Cerebellar cortex (tissue), 1 donor: Measurements from ENCODE around the gene VPS26A.
"Not testable (repeated sequence)": the region's sequence is repeated elsewhere in the genome, so short reads cannot be mapped to it uniquely, and the experiment has no call there.

ENCODE experiments used
- DNase-seq: peaks from one replicate; pipeline ENCODE4 v3.0.0-alpha.2; 2015; ENCODE audit warnings: low spot score

VPS26A gene

DNA sequence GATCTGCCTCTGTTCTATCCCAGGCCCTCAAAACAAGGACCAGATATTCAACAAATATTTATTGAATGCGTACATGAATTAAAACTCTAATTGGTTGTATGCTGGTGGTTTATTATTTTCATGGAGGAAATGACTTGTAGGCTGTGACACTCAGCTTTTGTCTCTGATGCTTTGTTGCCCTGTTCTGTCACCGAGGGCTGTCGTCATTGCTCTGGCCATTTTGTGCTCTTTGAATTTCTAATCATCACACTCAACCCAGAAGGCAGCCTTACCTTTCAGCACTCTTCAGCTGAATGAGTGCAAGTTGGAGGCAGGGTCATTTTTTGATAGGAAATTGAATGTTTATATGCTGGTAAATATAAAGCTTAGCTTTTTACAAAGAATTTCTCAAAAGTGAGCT is 21.5 kb upstream of the VPS26A start:
- DNase-seq: no peak

- DNase-seq: no peak
Measured at GRCh38 chr10:69103784-69104183, 20.2 kb upstream of the VPS26A start.

- DNase-seq: no peak
Measured at GRCh38 chr10:69104994-69105790, 18.8 kb upstream of the VPS26A start.

GRCh38 chr10:69107176-69107490 is 16.8 kb upstream of the VPS26A start:
- DNase-seq: no peak

GRCh38 chr10:69107699-69108098 is 16.3 kb upstream of the VPS26A start:
- no peak for DNase-seq

- DNase-seq: no peak
Measured at GRCh38 chr10:69119896-69120295, 4.1 kb upstream of the VPS26A start.

DNA sequence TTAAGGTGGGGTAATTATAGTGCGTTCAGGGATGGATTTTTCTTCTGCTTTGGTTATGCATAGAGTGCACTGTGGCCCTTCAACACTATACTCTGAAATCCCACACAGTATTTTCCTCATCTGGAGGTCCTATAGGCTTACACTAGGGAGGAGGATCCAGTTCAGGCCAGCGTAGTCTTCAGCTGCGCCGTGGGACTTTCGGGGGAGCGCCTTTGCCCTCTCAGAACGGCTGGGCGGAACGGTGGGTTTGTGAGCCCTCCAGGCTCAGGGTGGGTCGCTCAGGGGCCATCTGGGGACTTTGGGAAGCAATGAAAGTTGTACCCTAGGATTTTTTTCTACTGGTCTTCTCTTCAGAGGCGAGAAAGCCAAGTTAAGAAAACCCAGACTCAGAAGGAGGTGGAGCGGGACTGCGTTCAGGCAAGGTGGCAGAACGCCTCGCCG is 652 bp upstream of the VPS26A start:
- no peak for DNase-seq

DNA sequence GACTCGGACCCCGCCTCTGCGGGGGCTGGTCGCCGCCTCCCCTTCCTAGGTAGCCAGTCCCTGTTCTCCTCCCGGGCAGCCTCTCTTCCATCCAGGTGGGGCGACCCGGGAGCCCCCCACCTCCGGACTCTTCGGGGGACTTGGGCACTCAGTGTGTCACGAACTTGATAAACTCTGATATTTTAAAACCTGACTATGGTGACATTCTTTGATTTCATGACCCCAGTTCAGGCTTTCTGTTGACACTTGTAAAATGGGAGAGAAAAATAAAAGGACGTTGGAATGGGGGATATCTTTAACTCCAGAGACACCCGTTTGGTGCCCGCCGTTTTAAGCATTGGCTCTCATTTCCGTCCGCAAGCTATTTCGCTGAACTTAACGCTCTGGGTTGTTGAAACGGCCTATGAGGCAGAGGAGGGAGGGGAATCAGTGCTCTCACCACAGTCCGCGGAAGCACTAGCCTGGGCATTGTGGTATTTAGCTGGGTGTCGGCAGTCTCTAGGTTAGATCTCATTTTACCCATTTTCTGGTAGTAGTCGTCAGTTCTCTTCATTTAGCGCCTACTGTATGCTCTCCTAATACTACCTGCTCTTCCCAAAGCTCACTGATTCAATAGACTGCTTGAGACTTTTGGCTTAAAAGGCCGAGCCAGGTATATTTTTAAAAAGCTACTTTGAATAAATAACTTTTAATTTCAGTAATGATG is 738 bp downstream of the VPS26A start:
- DNase-seq: peak; percentile 57

- DNase-seq: no peak
Measured at GRCh38 chr10:69125554-69125953, 1.6 kb downstream of the VPS26A start.

GRCh38 chr10:69130251-69130650 is 6.3 kb downstream of the VPS26A start:
- no peak for DNase-seq

- DNase-seq: no peak
Measured at GRCh38 chr10:69139961-69140360, 16.0 kb downstream of the VPS26A start.

- DNase-seq: no peak
Measured at GRCh38 chr10:69141304-69141703, 17.3 kb downstream of the VPS26A start.

DNA sequence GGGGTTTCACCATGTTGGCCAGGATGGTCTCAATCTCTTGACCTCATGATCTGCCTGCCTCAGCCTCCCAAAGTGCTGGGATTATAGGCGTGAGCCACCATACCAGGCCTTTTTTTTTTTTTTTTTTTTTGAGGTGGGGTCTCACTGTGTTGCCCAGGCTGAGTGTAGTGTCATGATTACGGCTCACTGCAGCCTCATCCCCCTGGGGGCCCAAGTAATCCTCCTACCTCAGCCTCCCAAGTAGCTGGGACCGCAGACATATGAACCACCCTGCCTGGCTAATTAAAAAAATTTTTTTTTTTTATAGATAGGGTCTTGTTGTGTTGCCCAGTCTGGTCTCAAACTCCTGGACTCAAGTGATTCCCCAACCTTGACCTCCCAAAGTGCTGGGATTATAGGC is 18.1 kb downstream of the VPS26A start:
- DNase-seq: not testable (repeated sequence)

DNA sequence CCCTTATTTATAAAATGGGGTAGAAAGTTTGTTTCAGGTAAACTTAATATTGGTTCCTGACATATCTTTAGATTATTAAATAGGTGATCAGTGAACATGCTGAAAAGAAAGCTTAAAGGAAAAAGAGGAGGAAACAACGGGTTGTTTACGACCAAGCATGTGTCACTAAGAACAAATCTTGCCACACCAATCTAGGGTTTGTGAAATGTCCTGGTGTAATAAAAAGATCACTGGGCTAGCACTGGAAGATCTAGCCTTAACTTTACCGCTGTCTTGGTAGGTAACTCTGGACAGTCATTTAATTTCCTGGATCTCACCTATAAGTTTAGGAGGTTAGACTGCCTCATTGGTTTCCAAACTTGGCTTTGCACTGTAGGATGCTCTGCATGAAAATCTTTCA is 19.0 kb downstream of the VPS26A start:
- DNase-seq: no peak

- DNase-seq: no peak
Measured at GRCh38 chr10:69145329-69145728, 21.4 kb downstream of the VPS26A start.

GRCh38 chr10:69145864-69146263 is 21.9 kb downstream of the VPS26A start:
- DNase-seq: no peak

- no peak for DNase-seq
Measured at GRCh38 chr10:69146759-69147158, 22.8 kb downstream of the VPS26A start.

- DNase-seq: no peak
Measured at GRCh38 chr10:69151984-69152383, 28.0 kb downstream of the VPS26A start.

- DNase-seq: no peak
Measured at GRCh38 chr10:69153227-69153626, 29.2 kb downstream of the VPS26A start.

DNA sequence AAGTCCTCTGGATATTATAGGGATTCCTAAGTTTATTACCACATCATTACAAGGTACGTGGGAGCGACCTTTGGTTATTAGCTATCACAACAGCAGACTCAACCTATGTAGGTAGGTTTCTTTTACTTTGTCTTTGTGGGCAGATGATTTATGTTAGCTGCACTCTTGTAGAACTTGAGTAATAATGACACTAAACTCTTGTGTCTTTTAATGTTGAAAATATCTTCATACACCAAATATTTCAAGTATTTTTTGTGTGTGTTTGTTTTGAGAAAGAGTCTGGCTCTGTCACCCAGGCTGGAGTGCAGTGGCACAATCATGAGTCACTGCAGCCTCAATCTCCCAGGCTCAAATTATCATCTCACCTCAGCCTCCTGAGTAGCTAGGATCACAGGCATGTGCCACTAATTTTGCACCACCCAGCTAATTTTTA is 36.8 kb downstream of the VPS26A start:
- no peak for DNase-seq

DNA sequence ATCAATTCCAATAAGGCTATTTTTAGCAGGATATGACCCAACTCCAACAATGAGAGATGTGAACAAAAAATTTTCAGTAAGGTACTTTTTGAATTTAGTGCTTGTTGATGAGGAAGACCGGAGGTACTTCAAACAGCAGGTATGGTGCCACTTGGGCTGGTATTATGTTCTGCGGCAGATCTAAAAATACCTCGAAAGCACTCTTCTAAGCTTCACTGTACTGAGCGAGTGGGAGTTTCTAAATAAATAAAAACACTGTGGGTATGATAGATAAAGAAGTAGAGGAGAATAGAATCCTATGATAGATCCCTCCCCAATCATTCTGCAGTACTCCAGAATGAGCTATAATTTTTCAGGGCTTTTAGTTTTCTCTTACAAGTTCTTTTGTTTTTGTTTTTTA is 44.5 kb downstream of the VPS26A start:
- no peak for DNase-seq

- DNase-seq: no peak
Measured at GRCh38 chr10:69172241-69172982, 48.4 kb downstream of the VPS26A start.

DNA sequence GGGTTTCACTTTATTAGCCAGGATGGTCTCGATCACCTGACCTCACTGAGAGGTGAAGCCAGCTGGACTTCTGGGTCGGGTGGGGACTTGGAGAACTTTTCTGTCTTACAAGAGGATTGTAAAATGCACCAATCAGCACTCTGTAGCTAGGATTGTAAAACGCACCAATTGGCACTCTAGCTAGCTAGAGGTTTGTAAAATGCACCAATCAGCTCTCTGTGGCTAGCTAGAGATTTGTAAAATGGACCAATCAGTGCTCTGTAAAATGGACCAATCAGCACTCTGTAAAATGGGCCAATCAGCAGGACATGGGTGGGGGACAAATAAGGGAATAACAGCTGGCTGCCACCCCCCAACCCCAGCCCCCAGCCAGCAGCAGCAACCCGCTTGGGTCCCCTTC is 51.3 kb downstream of the VPS26A start:
- DNase-seq: not testable (repeated sequence)
